ENCODE measurements around the gene NUP210L. TPM values are rescaled to one million over a fixed set of nuclear protein-coding genes. Genes with fewer than 3 reads are reported as not detected.
A peak's percentile ranks its signal among the peaks of the same experiment; 100 is the strongest.

Gene NUP210L
- total and polyA plus RNA-seq, 7 donors: under 0.01 to 0.01 (median under 0.01) TPM; not detected in 4

DNA sequence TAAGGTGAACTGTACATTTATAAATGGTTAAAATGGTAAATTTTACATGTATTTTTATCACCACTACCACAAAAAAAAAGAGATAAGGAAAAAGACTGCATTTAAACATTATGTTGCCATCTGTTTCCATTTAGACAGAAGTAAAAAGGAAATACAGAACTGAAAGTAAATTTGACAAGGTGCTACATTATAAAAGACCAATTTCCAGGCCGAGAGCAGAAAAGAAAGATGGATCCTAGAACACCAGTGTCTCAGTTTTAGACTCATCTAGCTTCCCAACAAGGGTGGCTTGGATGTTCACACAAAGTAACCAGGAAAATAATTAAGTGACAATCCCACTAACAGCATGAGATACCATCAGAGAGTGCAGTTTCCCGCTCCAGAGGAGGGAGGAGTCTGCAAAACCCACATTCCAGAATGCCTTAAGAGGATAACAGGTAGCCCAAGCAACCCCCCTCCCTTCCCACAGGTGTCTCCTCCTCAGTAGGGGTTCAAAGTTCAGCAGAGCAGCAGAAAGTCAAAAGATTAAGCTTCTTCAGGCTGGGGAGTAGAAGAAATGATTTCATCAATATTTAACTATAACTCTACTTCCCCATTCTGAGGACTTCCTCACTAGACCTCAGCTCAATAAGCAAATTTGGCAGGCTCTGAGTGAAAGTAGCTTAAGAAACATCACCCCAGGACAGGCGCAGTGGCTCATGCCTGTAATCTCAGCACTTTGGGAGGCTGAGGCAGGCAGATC, 25.2 kb upstream of the NUP210L start:
- Histone ChIP-seq H3K4me1 (peaks cover 0 to 76% (median 65%) of the 10 kb centered on the region in 4 donors), H3K9me3 (no peaks in the 10 kb centered on the region), H3K4me3 (no peak overlapping the region), H3K27me3 (no peaks in the 10 kb centered on the region), H3K27ac (peak overlapping the region in 2 of 4 donors; percentile 10 to 25), H3K36me3 (peaks cover 0 to 7% (median 6%) of the 10 kb centered on the region in 4 donors)
- DNase-seq: no peak
- 28 to 40% methylated on average over 3 of the region's 3 CpGs for WGBS, 2 donors
- intact Hi-C loops (cut with DNase I): no loop called here
- TF ChIP-seq EP300 (IDR thresholded peaks at IDR 0.05): no peak
- TF ChIP-seq, protein P1, sequence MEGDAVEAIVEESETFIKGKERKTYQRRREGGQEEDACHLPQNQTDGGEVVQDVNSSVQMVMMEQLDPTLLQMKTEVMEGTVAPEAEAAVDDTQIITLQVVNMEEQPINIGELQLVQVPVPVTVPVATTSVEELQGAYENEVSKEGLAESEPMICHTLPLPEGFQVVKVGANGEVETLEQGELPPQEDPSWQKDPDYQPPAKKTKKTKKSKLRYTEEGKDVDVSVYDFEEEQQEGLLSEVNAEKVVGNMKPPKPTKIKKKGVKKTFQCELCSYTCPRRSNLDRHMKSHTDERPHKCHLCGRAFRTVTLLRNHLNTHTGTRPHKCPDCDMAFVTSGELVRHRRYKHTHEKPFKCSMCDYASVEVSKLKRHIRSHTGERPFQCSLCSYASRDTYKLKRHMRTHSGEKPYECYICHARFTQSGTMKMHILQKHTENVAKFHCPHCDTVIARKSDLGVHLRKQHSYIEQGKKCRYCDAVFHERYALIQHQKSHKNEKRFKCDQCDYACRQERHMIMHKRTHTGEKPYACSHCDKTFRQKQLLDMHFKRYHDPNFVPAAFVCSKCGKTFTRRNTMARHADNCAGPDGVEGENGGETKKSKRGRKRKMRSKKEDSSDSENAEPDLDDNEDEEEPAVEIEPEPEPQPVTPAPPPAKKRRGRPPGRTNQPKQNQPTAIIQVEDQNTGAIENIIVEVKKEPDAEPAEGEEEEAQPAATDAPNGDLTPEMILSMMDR (IDR thresholded peaks at IDR 0.05): no peak
- no peak for TF ChIP-seq POLR2AphosphoS5 (IDR thresholded peaks at IDR 0.05)
- no peak for TF ChIP-seq POLR2A (IDR thresholded peaks at IDR 0.05)

DNA sequence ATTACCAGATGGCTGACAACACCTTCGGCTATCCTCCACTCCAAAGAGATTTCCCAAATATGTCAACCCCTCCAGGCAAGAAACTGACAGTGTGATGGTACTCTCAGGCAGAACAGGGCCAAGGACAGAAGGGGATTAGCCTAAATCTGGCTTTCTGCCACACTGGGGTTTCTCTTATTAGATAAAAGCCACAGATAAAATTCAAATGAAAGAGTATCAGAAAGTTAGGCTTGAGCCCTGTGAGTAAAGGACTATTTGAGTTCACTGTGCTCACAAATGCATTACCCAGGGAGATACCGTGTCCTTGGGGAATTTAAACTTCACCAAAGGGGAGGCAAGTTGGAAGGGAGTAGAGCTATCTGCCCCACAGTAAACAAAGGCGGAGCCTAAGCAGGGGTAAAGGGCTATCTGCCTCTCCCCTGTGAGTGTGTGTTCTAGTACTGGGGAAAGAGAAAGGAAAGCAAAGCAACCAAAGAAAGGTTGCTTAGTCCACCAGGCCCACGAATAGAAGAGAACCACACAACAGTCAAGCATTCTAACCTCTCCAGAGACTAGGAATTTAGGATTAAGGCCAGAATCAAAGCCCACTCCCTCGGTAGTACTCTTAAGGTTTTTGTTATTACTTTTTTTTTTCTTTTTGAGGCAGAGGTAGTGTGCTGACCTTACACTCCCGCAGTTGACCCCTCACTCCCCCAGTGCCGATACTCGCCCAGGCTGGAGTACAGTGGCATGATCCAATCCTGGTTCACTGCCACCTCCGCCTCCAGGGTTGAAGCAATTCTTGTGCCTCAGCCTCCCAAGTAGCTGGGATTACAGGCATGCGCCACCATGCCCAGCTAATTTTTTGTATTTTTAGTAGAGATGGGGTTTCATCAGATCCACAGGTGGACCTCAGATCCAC, 24.3 kb upstream of the NUP210L start:
- peaks cover 0 to 16% (median 6%) of the 10 kb centered on the region in 4 donors for H3K36me3 ChIP-seq
- intact Hi-C loops (cut with DNase I): no loop called here
- H3K27me3 ChIP-seq: no peaks in the 10 kb centered on the region
- no peak overlapping the region for H3K4me3 ChIP-seq
- peaks cover 0 to 76% (median 65%) of the 10 kb centered on the region in 4 donors for H3K4me1 ChIP-seq
- WGBS, 2 donors: 41 to 64% methylated on average over 10 of the region's 10 CpGs
- H3K27ac ChIP-seq: peak overlapping the region in 1 of 4 donors; percentile 5
- H3K9me3 ChIP-seq: no peaks in the 10 kb centered on the region
- no peak for TF ChIP-seq EP300 (IDR thresholded peaks at IDR 0.05)
- TF ChIP-seq, protein P1 (IDR thresholded peaks at IDR 0.05): no peak
- no peak for TF ChIP-seq POLR2AphosphoS5 (IDR thresholded peaks at IDR 0.05)
- TF ChIP-seq POLR2A (IDR thresholded peaks at IDR 0.05): no peak
- no peak for DNase-seq

DNA sequence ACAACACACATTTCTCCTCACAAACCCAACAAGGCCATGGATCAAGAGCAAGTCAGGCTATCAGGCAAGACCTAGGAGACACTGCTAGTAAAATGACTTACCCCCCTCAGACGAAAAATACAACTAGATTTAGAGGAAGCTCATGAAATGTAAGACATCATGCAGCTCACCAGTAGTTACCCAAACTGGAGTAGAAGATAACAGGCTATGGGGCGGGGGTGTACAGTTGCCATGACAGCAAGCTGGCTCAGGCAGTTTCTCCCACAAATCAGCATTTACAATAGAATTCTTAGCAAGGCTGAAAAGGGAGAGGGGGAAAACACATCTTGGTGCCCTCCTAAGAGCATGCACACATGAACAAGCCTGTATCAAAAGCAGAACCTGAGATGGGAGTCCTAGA, 23.1 kb upstream of the NUP210L start:
- no peak overlapping the region for H3K4me3 ChIP-seq
- intact Hi-C loops (cut with DNase I): no loop called here
- no peaks in the 10 kb centered on the region for H3K27me3 ChIP-seq
- H3K9me3 ChIP-seq: no peaks in the 10 kb centered on the region
- no peak for DNase-seq
- peak overlapping the region in 1 of 4 donors; percentile 16 for H3K27ac ChIP-seq
- WGBS, 2 donors: 41 to 57% methylated on average over 2 of the region's 2 CpGs
- H3K36me3 ChIP-seq: peaks cover 2 to 27% (median 7%) of the 10 kb centered on the region in 4 donors
- TF ChIP-seq POLR2AphosphoS5 (IDR thresholded peaks at IDR 0.05) (no peak), POLR2A (IDR thresholded peaks at IDR 0.05) (no peak), EP300 (IDR thresholded peaks at IDR 0.05) (no peak)
- TF ChIP-seq, protein P1 (IDR thresholded peaks at IDR 0.05): no peak
- peaks cover 0 to 70% (median 63%) of the 10 kb centered on the region in 4 donors for H3K4me1 ChIP-seq

DNA sequence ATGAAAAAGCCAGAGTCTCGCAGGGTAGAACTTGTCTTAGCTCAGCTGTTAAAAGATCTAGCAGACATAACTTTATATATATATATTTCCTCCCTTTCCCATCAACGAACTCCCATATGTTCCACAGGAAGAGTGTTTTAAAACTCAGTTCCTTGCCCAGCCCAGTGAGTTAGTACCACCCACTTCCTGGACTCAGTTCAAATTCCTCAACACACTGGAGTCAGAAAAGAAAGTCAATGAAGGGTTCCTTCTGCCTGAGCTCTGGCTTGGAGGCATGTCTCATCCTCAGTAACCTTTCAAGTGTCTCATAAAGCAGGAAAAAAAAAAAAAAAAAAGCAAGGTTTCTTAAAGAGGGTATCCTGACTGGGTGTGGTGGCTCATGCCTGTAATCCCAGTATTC, 21.5 kb upstream of the NUP210L start:
- Histone ChIP-seq H3K4me1 (peaks cover 0 to 60% (median 53%) of the 10 kb centered on the region in 4 donors), H3K27me3 (no peaks in the 10 kb centered on the region), H3K27ac (peak overlapping the region in 3 of 4 donors; percentile 39 to 59 (median 44)), H3K4me3 (no peak overlapping the region), H3K9me3 (no peaks in the 10 kb centered on the region), H3K36me3 (peaks cover 18 to 44% (median 23%) of the 10 kb centered on the region in 4 donors)
- no peak for DNase-seq
- 19 to 20% methylated on average over 2 of the region's 2 CpGs for WGBS, 2 donors
- TF ChIP-seq, protein P1 (IDR thresholded peaks at IDR 0.05): no peak
- TF ChIP-seq POLR2A (IDR thresholded peaks at IDR 0.05) (no peak), EP300 (IDR thresholded peaks at IDR 0.05) (no peak), POLR2AphosphoS5 (IDR thresholded peaks at IDR 0.05) (no peak)
- intact Hi-C loops (cut with DNase I): no loop called here

Data from sigmoid colon (tissue), 7 donors.